ENCODE results near the gene DPH2. TPM values are rescaled to one million over a fixed set of nuclear protein-coding genes. Genes with fewer than 3 reads are reported as not detected.

DPH2 gene, protein sequence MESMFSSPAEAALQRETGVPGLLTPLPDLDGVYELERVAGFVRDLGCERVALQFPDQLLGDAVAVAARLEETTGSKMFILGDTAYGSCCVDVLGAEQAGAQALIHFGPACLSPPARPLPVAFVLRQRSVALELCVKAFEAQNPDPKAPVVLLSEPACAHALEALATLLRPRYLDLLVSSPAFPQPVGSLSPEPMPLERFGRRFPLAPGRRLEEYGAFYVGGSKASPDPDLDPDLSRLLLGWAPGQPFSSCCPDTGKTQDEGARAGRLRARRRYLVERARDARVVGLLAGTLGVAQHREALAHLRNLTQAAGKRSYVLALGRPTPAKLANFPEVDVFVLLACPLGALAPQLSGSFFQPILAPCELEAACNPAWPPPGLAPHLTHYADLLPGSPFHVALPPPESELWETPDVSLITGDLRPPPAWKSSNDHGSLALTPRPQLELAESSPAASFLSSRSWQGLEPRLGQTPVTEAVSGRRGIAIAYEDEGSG
- 10 to 100 TPM; 15.6 to 23.5 (median 20.5) TPM for polyA plus RNA-seq (ENCODE audit: insufficient read length in 4 of 4)

DNA sequence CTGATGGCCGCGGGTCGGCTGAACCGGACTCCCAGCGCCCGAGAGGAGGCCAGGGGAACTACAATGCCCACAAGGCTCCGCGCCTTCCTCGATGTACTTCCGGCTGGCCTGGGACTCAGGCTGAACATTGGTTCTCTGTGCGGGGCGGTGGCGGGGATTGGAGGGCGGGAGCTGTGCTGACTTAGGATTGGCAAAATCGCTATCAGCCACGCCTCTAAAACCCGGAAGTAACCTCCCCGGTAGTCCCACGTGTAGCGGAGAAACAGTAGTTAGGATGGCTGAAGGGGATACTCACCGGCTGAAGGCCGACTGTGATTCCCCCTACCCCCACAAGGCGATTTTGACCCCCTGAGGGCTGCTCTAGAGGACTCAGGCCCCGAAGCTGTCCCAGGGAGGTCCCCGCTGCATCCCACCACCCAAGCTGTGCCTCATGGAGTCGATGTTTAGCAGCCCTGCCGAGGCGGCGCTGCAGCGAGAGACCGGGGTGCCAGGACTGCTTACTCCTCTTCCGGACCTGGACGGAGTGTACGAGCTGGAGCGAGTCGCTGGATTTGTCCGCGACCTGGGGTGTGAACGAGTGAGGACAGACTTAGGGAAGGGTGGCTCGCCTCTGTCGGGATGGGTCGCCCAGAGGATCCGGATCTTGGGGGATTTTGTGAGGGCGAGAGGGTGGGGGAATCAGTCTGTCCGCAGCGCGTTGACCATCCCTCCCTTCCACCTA, at the start of gene DPH2:
Gene DPH2 (plus strand): TSS at position 265 of the 721 bp plus-strand sequence. CDS start 166 bp downstream, at position 431.
- DNase-seq (ENCODE audit: low read depth in 4 of 4, low spot score in 3 of 4), result peak; percentile 81 to 94 (median 90)

DNA sequence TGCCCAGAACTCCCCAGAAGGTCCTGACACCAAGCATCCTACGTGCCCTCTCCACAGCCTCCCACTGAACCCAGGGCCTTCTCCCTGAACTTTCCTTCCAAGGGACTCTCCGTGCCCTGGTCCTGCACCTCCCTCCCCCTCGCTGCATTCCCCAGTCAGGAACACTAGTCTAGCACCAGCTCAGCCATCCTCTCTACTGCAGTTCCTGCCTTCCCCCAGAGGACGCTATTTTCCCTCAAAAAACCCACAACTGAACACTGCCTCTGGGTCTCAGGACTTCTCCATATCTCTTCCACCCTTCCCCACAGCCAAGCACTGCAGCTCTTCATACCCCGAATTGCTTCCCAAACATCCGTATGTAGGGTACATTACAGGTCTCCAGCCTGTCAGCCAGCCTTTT, 48.8 kb upstream of the DPH2 start:
- no peak for DNase-seq (ENCODE audit: low read depth in 4 of 4, low spot score in 3 of 4)

DNA sequence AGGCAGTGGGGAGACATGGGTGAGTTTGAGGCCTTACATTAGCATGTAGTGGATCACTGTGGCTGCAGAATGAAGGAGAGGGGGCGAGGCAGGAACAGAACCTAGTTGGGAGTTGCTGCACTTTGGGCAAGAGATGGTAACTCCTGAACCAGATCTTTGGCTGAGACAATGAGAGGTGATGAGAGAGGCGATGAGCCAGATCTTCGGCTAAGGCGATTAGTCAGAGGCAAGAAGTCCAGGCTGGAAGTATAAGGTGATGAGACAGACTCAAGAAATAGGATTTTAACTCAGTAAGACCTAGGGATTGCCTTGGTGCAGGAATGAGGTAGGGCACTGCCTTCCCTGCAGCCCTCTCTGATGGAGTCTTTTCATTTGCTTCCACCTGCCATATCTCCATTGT, 45.3 kb upstream of the DPH2 start:
- DNase-seq (ENCODE audit: low read depth in 4 of 4, low spot score in 3 of 4), result no peak

DNA sequence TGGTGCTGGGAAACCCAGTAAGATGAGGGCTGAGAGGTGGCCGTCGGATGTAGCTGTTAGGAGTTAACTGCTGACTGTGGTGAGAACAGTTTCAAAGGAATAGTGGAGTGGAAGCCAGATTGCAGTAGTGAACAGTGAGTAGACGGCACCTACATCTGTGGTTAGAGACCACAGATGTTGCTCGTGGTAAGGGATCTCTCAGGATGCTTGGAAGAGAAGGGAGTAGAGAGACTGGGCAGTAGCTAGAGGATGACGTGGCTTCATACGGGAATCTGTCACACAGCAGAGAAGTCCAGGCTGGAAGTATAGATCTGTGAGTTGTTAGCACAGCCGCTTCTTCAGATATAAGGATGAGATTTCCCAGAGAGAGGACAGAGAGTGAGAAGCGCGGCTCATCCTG, 44.0 kb upstream of the DPH2 start:
- DNase-seq (ENCODE audit: low read depth in 4 of 4, low spot score in 3 of 4), result no peak

DNA sequence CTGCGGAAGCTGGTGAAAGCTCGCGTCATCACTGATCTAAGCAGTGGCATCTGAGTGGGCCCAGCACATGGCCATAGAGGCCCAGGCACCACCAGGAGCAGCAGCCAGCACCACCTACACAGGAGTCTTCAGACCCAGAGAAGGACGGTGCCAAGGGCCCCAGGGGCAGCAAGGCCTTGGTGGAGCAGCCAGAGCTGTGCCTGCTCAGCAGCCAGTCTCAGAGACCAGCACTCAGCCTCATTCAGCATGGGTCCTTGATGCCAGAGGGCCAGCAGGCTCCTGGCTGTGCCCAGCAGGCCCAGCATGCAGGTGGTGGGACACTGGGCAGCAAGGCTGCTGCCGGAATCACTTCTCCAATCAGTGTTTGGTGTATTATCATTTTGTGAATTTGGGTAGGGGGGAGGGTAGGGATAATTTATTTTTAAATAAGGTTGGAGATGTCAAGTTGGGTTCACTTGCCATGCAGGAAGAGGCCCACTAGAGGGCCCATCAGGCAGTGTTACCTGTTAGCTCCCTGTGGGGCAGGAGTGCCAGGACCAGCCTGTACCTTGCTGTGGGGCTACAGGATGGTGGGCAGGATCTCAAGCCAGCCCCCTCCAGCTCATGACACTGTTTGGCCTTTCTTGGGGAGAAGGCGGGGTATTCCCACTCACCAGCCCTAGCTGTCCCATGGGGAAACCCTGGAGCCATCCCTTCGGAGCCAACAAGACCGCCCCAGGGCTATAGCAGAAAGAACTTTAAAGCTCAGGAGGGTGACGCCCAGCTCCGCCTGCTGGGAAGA, 39.5 kb upstream of the DPH2 start:
- no peak for DNase-seq (ENCODE audit: low read depth in 4 of 4, low spot score in 3 of 4)

DNA sequence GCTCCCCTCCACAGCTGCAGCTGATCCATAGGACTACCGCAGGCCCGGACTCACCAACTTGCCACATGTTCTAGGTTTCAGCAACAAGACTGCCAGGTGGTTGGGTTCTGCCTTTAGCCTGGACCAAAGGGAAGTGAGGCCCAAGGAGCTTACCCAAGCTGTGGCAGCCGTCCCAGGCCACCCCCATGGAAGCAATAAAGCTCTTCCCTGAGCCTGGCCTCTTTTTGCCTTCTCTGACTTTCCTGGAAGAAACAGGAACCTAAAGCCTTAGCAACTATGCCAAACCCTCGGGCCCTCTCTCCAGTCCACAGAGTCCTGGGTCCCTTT, 38.9 kb upstream of the DPH2 start:
- no peak for DNase-seq (ENCODE audit: low read depth in 4 of 4, low spot score in 3 of 4)

DNA sequence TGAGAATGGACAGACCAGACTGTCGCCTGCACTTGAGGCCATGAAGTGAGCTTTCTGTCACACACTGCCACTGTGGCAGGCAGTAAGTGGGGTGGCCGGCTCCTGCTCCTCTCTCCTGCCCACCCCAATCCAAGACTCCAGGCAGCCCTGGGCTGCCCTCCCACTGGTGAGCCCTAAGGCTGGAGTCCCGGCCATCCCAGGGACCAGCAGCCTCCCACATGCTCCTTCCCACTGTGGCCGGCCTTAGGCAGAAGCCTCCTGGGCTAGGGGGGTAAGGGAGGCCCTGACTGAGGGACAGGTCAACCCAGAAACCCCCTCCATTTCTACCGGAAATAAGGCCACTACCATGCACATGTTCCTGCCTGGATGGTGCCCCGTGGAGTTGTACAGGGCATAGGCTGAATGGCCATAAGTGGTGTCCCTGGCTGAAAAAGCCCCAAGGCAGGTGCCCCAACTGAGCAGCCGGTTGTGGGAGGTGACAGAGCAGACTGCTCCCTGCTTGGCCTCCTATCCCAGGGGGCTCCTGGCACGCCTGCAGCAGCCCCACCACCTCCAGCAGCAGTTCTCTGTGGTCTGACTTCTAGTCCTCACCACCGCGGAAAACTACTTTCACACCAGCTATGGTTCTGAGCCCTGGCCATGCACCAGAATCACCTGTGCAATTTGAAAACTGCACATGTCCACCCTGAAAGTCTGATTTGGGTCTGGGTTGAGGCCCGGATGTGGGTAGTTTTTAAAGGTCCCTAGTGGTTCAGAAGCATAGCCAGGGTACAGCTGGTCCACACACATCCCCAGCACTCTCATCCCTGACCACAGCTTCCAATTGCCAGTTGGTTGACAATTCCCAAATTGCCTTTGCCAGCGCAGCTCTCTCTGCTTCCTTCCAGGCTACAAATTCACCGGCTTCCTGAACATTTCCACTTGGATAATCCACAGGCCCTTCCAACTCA, 37.8 kb upstream of the DPH2 start:
- DNase-seq (ENCODE audit: low read depth in 4 of 4, low spot score in 3 of 4), result no peak

DNA sequence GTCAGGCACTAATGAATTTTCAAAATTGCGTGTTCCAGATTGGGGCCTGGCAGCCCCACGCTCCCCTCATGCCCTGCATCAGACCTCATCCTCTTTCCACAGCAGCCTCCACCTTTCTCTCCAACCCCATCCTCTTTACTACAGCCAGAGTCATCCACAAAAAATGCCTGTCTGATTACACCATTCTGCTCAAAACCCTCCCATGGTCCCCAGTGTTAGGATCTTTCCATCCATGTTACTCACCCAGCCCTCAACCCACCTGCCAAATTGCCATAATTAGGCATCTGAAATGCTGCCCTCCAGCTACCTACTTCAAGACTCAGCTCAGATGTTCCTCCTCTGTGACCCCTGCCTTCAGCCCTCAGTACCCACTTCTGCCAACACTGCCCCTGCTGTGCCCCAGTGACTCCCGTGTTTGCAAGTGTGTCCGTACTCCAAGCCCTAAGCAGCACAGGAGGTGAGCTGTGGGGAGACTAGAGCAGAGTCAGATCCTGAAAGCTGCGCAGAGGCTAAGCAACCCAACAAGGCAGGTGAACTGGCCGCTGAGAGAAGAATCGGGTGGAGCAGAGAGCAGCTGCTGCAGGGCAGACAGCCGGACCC, 36.9 kb upstream of the DPH2 start:
- no peak for DNase-seq (ENCODE audit: low read depth in 4 of 4, low spot score in 3 of 4)

DNA sequence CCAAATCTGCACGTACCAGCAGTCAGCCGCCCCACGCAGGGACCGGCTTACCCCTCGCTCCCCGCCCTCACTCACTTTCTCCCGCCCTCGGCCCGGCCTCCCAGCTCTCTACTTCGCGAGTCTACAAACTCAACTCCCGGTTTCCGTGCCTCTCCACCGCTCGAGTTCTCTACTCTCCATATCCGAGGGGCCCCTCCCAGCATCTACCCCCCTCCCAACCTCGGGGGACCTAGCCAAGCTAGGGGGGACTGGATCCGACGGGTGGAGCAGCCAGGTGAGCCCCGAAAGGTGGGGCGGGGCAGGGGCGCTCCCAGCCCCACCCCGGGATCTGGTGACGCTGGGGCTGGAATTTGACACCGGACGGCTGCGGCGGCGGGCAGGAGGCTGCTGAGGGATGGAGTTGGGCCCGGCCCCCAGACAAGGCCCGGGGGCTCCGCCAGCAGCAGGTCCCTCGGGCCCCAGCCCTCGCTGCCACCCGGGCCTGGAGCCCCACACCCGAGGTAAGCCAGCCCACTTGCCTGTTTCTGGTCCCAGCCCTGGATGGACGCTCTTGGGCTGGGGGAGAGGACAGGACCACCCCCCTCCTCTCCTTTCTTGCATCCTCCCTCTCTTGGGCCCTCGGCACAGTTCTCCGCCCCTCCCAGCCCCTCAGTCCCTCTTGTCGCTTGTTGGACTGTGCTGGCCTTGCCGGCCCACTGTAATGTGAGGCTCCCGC, 36.3 kb upstream of the DPH2 start, which contains the start of gene ARTN:
Gene ARTN (plus strand): TSS at position 416 of the 715 bp plus-strand sequence. CDS start 1,856 bp downstream, outside the sequence.
- DNase-seq (ENCODE audit: low read depth in 4 of 4, low spot score in 3 of 4), result no peak

DNA sequence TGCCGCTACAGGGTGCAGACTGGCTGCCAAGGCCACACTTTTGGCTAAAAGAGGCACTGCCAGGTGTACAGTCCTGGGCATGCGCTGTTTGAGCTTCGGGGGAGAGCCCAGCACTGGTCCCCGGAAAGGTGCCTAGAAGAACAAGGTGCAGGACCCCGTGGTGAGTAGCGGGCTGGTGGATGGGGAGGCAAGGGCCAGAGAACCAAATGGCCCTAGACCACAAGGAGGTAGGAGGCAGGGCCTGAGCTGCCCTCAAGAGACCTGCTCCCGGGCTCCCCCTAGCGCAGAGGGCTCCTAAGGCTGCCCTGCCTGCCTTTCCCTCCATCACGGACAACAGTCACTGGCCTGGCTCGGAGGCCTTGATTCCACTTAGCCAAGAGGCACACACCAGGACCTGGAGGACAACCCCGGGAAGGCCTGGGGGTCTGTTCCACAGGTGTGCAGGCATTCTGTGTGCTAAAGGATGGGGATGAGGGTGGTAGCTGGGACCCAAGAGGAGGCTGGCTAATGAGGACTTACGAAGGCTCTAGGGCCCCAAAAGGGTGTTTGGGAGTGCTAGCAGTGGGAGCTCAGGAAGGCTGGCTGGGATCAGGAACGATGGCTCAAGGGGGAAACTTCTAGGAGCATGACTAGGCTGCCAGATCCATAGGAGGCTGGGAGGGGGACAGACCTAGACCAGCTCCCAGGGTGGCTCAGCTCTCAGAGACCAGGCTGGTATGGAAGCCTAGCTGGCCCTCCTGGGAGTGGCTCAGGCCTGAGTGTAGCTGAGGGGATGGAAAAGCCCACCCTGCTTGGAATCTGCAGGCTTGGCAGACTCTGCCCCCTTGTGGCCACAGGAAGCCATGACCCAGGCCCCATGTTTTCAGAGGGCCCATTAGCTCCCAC, 35.5 kb upstream of the DPH2 start:
- peak in 1 of 4 donors; percentile 63 for DNase-seq (ENCODE audit: low read depth in 4 of 4, low spot score in 3 of 4)

DNA sequence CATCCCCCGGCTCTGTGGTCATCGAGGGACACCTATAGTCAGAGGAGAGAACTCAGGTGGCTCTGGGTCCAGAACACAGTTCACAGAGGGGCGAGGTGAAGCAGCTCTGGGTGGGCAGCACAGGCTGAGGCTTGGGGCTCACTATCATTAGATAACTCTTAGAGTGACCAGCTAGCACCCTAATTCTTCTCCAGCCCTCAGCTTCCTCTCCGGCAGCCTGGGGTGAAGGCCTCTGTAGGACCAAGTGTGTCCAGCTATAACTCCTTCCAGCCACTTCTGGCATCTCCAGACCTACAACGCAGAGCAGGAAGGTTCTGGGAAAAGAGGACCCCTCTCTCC, 34.9 kb upstream of the DPH2 start:
- DNase-seq (ENCODE audit: low read depth in 4 of 4, low spot score in 3 of 4), result no peak

DNA sequence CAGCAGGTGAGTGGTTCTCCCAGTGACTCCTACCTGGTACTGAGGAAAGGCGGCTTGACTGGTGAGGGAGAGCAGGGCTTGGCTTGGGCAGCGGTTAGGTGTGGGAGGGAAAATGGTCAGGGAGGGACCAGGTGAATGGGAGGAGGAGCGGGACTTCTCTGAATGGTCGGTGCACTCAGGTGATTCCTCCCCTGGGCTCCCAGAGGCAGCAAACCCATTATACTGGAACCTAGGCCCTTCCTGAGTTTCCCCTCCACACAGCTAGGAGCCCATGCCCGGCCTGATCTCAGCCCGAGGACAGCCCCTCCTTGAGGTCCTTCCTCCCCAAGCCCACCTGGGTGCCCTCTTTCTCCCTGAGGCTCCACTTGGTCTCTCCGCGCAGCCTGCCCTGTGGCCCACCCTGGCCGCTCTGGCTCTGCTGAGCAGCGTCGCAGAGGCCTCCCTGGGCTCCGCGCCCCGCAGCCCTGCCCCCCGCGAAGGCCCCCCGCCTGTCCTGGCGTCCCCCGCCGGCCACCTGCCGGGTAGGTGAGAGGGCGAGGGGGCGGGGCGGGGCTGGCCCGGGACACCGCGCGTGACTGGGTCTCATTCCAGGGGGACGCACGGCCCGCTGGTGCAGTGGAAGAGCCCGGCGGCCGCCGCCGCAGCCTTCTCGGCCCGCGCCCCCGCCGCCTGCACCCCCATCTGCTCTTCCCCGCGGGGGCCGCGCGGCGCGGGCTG, 33.9 kb upstream of the DPH2 start:
- no peak for DNase-seq (ENCODE audit: low read depth in 4 of 4, low spot score in 3 of 4)

DNA sequence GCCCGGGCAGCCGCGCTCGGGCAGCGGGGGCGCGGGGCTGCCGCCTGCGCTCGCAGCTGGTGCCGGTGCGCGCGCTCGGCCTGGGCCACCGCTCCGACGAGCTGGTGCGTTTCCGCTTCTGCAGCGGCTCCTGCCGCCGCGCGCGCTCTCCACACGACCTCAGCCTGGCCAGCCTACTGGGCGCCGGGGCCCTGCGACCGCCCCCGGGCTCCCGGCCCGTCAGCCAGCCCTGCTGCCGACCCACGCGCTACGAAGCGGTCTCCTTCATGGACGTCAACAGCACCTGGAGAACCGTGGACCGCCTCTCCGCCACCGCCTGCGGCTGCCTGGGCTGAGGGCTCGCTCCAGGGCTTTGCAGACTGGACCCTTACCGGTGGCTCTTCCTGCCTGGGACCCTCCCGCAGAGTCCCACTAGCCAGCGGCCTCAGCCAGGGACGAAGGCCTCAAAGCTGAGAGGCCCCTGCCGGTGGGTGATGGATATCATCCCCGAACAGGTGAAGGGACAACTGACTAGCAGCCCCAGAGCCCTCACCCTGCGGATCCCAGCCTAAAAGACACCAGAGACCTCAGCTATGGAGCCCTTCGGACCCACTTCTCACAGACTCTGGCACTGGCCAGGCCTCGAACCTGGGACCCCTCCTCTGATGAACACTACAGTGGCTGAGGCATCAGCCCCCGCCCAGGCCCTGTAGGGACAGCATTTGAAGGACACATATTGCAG, 33.2 kb upstream of the DPH2 start:
- no peak for DNase-seq (ENCODE audit: low read depth in 4 of 4, low spot score in 3 of 4)

DNA sequence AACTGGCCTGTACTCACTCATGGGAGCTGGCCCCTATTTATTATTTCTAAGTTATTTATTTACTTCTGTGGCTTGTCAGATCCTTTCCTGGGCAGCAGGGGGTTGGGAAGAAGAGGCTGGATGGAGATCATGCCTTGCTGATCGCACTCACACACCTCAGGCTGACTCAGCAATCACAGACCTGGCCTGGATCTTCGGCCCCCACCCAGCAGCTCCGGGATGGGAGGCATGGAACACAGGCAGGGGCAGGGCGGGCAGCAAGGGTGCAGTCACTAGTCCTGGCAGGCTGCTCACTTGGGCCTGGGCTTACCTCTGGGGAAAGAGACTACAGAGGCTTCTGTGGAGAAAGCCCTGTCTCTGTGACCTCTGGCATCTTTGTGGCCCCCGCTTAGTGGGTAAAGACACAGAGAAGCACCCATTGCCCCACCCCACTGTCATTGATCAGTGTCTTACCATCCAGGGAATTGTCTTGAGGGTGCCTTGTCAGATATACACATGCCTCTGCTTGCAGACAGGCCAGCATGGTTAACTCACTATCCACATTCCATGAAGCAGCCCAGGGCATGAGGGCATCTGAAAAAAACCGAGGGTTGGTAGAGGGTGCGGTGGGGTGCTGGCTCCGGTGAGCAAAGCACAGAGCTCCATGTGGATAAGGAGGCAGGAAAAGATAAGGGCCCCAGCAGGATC, 32.5 kb upstream of the DPH2 start:
- no peak for DNase-seq (ENCODE audit: low read depth in 4 of 4, low spot score in 3 of 4)

DNA sequence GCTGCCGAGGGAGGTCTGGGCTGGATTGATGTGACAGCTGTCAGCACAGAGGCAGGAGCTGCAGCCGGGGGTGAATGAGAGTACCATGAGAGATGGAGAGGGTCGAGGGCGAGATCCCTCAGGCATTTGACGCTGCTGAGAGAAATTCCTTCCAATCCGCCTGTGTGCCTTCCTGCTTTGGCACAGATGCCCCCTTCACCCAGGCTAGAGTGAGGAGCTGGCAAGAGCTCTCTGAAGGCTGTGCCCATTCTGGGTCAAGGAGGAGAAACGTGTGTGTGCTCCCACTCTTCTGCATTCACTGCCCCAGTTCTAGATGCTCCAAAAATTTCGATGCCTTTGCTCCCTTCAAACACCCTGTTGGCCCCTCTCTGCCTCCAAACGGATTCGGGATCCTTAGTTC, 31.4 kb upstream of the DPH2 start:
- no peak for DNase-seq (ENCODE audit: low read depth in 4 of 4, low spot score in 3 of 4)

DNA sequence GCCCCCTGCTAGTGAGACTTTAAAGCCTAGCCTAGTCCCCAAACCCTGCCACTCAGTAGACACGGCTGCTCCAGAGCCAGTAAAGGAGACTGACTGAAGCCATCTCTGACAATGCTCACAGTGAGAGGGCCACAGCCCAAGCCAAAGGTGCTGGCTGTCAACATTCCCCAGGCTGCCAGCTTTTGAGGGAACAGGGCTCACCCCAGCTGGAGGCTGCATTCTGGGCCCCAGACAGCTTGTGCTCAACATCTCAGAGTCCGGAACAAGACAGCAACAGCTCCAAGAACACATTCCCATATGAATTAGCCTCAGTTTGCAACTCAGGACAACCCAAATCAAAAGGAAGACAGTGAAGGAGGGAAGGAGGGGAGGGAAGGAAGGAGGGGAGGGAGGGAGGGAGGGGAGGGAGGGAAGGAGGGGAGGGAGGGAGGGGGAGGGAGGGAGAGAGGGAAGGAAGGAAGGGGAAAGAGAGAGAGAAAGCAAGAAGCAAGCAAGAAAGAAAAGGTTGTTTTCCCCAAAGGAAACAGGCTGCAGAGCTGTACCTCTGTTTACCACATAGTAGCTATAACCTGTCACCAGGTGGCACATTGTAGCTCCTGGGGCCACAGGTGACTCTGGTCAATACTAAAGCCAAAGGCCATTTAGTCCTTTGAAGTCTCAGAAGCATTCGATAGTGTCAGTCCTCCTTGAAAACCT, 30.8 kb upstream of the DPH2 start:
- no peak for DNase-seq (ENCODE audit: low read depth in 4 of 4, low spot score in 3 of 4)
